NCI-H2107 treated with DMSO at 0.1 percent for 48 hours (cell line): Measurements from ENCODE around the gene PCAT7.
A peak's percentile ranks its signal among the peaks of the same experiment; 100 is the strongest.

Experiments
- DNase-seq: peaks from one replicate; lab custom pipeline; 2025; ENCODE audit not compliant: unreplicated experiment; lab: John Stamatoyannopoulos, UW

The PCAT7 gene

GRCh38 chr9:94602666-94603065 lies 47.8 kb downstream of the PCAT7 start:
- no peak for DNase-seq

GRCh38 chr9:94603259-94604160 lies 48.6 kb downstream of the PCAT7 start:
- peak; percentile 37 for DNase-seq

GRCh38 chr9:94606646-94607422 lies 52.0 kb downstream of the PCAT7 start:
- no peak for DNase-seq

GRCh38 chr9:94607423-94607691 lies 52.5 kb downstream of the PCAT7 start:
- DNase-seq: no peak

- no peak for DNase-seq
These were observed 55.3 kb downstream of the PCAT7 start for GRCh38 chr9:94610181-94610606.

- peak; percentile 46 for DNase-seq
These were observed 56.8 kb downstream of the PCAT7 start for GRCh38 chr9:94611638-94612068.

- DNase-seq: no peak
These were observed 57.2 kb downstream of the PCAT7 start for GRCh38 chr9:94612071-94612470.

GRCh38 chr9:94613003-94613402 lies 58.1 kb downstream of the PCAT7 start:
- DNase-seq: no peak

GRCh38 chr9:94619026-94619425 lies 64.1 kb downstream of the PCAT7 start:
- no peak for DNase-seq
